H1 (cell line): ENCODE results near the gene DDX41. TPM values are rescaled to one million over a fixed set of nuclear protein-coding genes. Genes with fewer than 3 reads are reported as not detected.

Experiments used
- CTCF ChIA-PET: fragments of 300-600 bp; sonication (Branson Sonifier 250); formaldehyde crosslinking; loops from one replicate; lab custom pipeline; 2021; ENCODE audit not compliant: partially characterized antibody; lab: Charles Lee
- POLR2A ChIA-PET: fragments of 300-600 bp; sonication (Branson Sonifier 250); formaldehyde crosslinking; loops from one replicate; lab custom pipeline; 2021; ENCODE audit warnings: inconsistent platforms; ENCODE audit not compliant: partially characterized antibody; lab: Charles Lee
- DNase-seq, 2 experiments: peaks; one replicate each; pipeline versions ENCODE4 v3.0.0 to v3.0.0-alpha.2; 2010 to 2022; ENCODE audit warnings: low spot score in 2 of 2, low read depth in 1 of 2, mixed read lengths in 1 of 2
- FAIRE-seq: peaks from 2 replicates; lab custom pipeline; 2011; peaks lifted over from hg19 to GRCh38; lab: Jason Lieb, UNC
- H2AFZ ChIP-seq: 2 replicates; pipeline ENCODE4 v1.8.1; 2012; ENCODE audit warnings: low read length, inconsistent platforms
- H2AK5ac ChIP-seq: 2 replicates; pipeline ENCODE4 v1.6.1; 2013; ENCODE audit warnings: low read depth, low read length
- H2BK120ac ChIP-seq: replicated peaks from 2 replicates; pipeline ENCODE3; 2013; ENCODE audit warnings: low read depth, low read length, inconsistent platforms
- H2BK12ac ChIP-seq: 2 replicates; pipeline ENCODE4 v1.6.1; 2013; ENCODE audit warnings: low read depth, low read length
- H2BK15ac ChIP-seq: 2 replicates; pipeline ENCODE4 v1.6.1; 2013; ENCODE audit warnings: low read length
- H2BK20ac ChIP-seq: 2 replicates; pipeline ENCODE4 v1.6.1; 2013; ENCODE audit warnings: low read length
- H2BK5ac ChIP-seq: 2 replicates; pipeline ENCODE4 v1.6.1; 2013; ENCODE audit warnings: low read depth, low read length
- H3K14ac ChIP-seq: 2 replicates; pipeline ENCODE4 v1.6.1; 2013; ENCODE audit warnings: inconsistent platforms; ENCODE audit not compliant: insufficient read length
- H3K18ac ChIP-seq: 2 replicates; pipeline ENCODE4 v1.6.1; 2013; ENCODE audit warnings: low read length; ENCODE audit errors: extremely low read depth
- H3K23ac ChIP-seq: 2 replicates; pipeline ENCODE4 v1.6.1; 2013; ENCODE audit warnings: inconsistent platforms; ENCODE audit not compliant: insufficient read length
- H3K23me2 ChIP-seq: 2 replicates; pipeline ENCODE4 v1.6.1; 2013; ENCODE audit warnings: low read depth, low read length
- H3K27ac ChIP-seq: 2 replicates; pipeline ENCODE4 v1.6.1; 2011; ENCODE audit warnings: low read depth, low read length, inconsistent platforms
- H3K27me3 ChIP-seq, 4 experiments: replicated peaks in 1 of 4; 1 replicate in 1 of 4; 2 replicates in 3 of 4; pipeline versions ENCODE4 v1.6.1 to v1.8.1; 2011 to 2013; ENCODE audit warnings: low read length in 3 of 4, mild to moderate bottlenecking in 3 of 4, inconsistent platforms in 2 of 4, mixed read lengths in 2 of 4, moderate library complexity in 1 of 4; ENCODE audit not compliant: control insufficient read depth in 3 of 4, insufficient read depth in 3 of 4; ENCODE audit errors: extremely low read depth in 1 of 4
- H3K36me3 ChIP-seq, 4 experiments: 2 replicates each; pipeline versions ENCODE4 v1.6.1 to v1.8.1; 2011 to 2013; ENCODE audit warnings: mild to moderate bottlenecking in 4 of 4, low read length in 3 of 4, moderate library complexity in 2 of 4, control low read depth in 1 of 4, inconsistent platforms in 1 of 4; ENCODE audit not compliant: insufficient read depth in 4 of 4, control insufficient read depth in 2 of 4
- H3K4ac ChIP-seq: replicated peaks from 2 replicates; pipeline ENCODE3; 2013; ENCODE audit warnings: low read length, low read depth, mixed read lengths, inconsistent platforms; ENCODE audit not compliant: insufficient read length
- H3K4me1 ChIP-seq, 4 experiments: replicated peaks in 1 of 4; 1 replicate in 1 of 4; 2 replicates in 3 of 4; pipeline versions ENCODE4 v1.6.1 to v1.8.1; 2011 to 2013; ENCODE audit warnings: low read length in 3 of 4, inconsistent platforms in 2 of 4, mixed read lengths in 1 of 4; ENCODE audit not compliant: insufficient read depth in 4 of 4, control insufficient read depth in 3 of 4
- H3K4me2 ChIP-seq, 2 experiments: 2 replicates each; pipeline versions ENCODE4 v1.6.1 to v1.8.1; 2011 to 2013; ENCODE audit warnings: low read depth in 2 of 2, low read length in 2 of 2, control low read depth in 1 of 2, inconsistent platforms in 1 of 2, mild to moderate bottlenecking in 1 of 2; ENCODE audit not compliant: insufficient read depth in 1 of 2
- H3K4me3 ChIP-seq, 4 experiments: fragments of 200-600, 300-600 bp in 1 of 4; sonication (generic), shearing (Covaris generic), sonication (Bioruptor Twin) in 1 of 4; 2 replicates each; pipeline versions ENCODE4 v1.5.1 to v1.8.1; 2011 to 2016; ENCODE audit warnings: low read length in 4 of 4, low read depth in 3 of 4, control low read depth in 2 of 4, inconsistent platforms in 2 of 4, mild to moderate bottlenecking in 2 of 4, mixed read lengths in 1 of 4, moderate library complexity in 1 of 4; ENCODE audit not compliant: insufficient read depth in 2 of 4; ENCODE audit errors: extremely low read depth in 1 of 4
- H3K56ac ChIP-seq: replicated peaks from 2 replicates; pipeline ENCODE3; 2013; ENCODE audit warnings: low read depth, mild to moderate bottlenecking, mixed read lengths, low read length, inconsistent platforms; ENCODE audit not compliant: insufficient read length
- H3K79me1 ChIP-seq: 2 replicates; pipeline ENCODE4 v1.6.1; 2013; ENCODE audit warnings: low read depth, low read length, control low read depth
- H3K79me2 ChIP-seq, 2 experiments: 2 replicates each; pipeline versions ENCODE4 v1.6.1 to v1.8.1; 2012 to 2013; ENCODE audit warnings: low read length in 2 of 2, mild to moderate bottlenecking in 2 of 2, inconsistent platforms in 1 of 2; ENCODE audit not compliant: insufficient read depth in 2 of 2, control insufficient read depth in 1 of 2
- H3K9ac ChIP-seq, 4 experiments: replicated peaks in 1 of 4; 1 replicate in 1 of 4; 2 replicates in 3 of 4; pipeline versions ENCODE4 v1.6.1 to v1.8.1; 2011 to 2013; ENCODE audit warnings: low read depth in 3 of 4, low read length in 3 of 4, control low read depth in 2 of 4, mild to moderate bottlenecking in 2 of 4, moderate library complexity in 2 of 4, inconsistent platforms in 1 of 4; ENCODE audit errors: extremely low read depth in 1 of 4
- H3K9me3 ChIP-seq, 2 experiments: 2 replicates each; pipeline versions ENCODE4 v1.6.1 to v1.8.1; 2012 to 2013; ENCODE audit warnings: mild to moderate bottlenecking in 2 of 2, moderate library complexity in 2 of 2, control low read depth in 1 of 2, inconsistent platforms in 1 of 2, low read depth in 1 of 2, low read length in 1 of 2, mixed read lengths in 1 of 2; ENCODE audit not compliant: insufficient read depth in 2 of 2
- H4K20me1 ChIP-seq, 2 experiments: replicated peaks in 1 of 2; 2 replicates each; pipeline versions ENCODE3 to v1.8.1; 2011 to 2013; ENCODE audit warnings: inconsistent platforms in 2 of 2, low read length in 2 of 2, mild to moderate bottlenecking in 1 of 2; ENCODE audit not compliant: insufficient read depth in 2 of 2, control insufficient read depth in 1 of 2
- H4K5ac ChIP-seq: 2 replicates; pipeline ENCODE4 v1.6.1; 2013; ENCODE audit warnings: low read length, low read depth, mixed read lengths, inconsistent platforms; ENCODE audit not compliant: insufficient read length
- H4K8ac ChIP-seq: 2 replicates; pipeline ENCODE4 v1.8.0; 2013; ENCODE audit warnings: mild to moderate bottlenecking, moderate library complexity, low read length, inconsistent platforms; ENCODE audit not compliant: insufficient read depth; ENCODE audit errors: extremely low read depth
- H4K91ac ChIP-seq: replicated peaks from 2 replicates; pipeline ENCODE3; 2013; ENCODE audit warnings: low read length, mixed read lengths, inconsistent platforms; ENCODE audit not compliant: insufficient read length
- ATF2 ChIP-seq: IDR thresholded peaks from 2 replicates; pipeline ENCODE4 v1.6.1; 2012; ENCODE audit warnings: low read length, inconsistent platforms
- CBX5 ChIP-seq: fragments of 300-800, 300-1000 bp; sonication (generic); IDR thresholded peaks from 2 replicates; pipeline ENCODE4 v1.7.1; 2016; ENCODE audit warnings: antibody characterized with exemption, low read length, low read depth
- EZH2 ChIP-seq: fragments of 200-600 bp; sonication (generic); IDR thresholded peaks from 2 replicates; pipeline ENCODE4 v1.7.1; 2012; ENCODE audit warnings: low read depth, mild to moderate bottlenecking, moderate library complexity, low read length, inconsistent platforms; ENCODE audit not compliant: severe bottlenecking
- KDM5A ChIP-seq: fragments of 200-600 bp; IDR thresholded peaks from 2 replicates; pipeline ENCODE4 v1.7.1; 2012; ENCODE audit warnings: mild to moderate bottlenecking, low read length, inconsistent platforms, mixed read lengths
- POLR2A ChIP-seq, 2 experiments: IDR thresholded peaks; 1 replicate in 1 of 2; 2 replicates in 1 of 2; pipeline ENCODE4 v1.6.1; 2011; ENCODE audit warnings: low read depth in 2 of 2, low read length in 2 of 2, mild to moderate bottlenecking in 2 of 2; ENCODE audit errors: control extremely low read depth in 1 of 2
- POLR2AphosphoS5 ChIP-seq: IDR thresholded peaks from 2 replicates; pipeline ENCODE4 v1.6.1; 2011; ENCODE audit warnings: low read depth, low read length
- RFX5 ChIP-seq: IDR thresholded peaks from 2 replicates; pipeline ENCODE4 v1.6.1; 2011; ENCODE audit warnings: low read depth, low read length, improper control_type of control experiment, borderline replicate concordance
- RXRA ChIP-seq: IDR thresholded peaks from 2 replicates; pipeline ENCODE4 v1.6.1; 2011; ENCODE audit warnings: low read depth, mild to moderate bottlenecking, low read length, moderate library complexity; ENCODE audit not compliant: insufficient read depth
- SIX5 ChIP-seq: IDR thresholded peaks from 2 replicates; pipeline ENCODE4 v1.6.1; 2011; ENCODE audit warnings: mild to moderate bottlenecking, low read depth, low read length
- SP1 ChIP-seq: IDR thresholded peaks from 2 replicates; pipeline ENCODE4 v1.6.1; 2011; ENCODE audit warnings: low read depth, low read length
- TAF7 ChIP-seq: optimal IDR thresholded peaks from 2 replicates; pipeline ENCODE3; 2011; ENCODE audit warnings: low read depth, mild to moderate bottlenecking, inconsistent platforms, low read length, moderate library complexity, borderline replicate concordance
- TBP ChIP-seq: IDR thresholded peaks from 2 replicates; pipeline ENCODE4 v1.6.1; 2011; ENCODE audit warnings: low read depth, low read length, improper control_type of control experiment
- TEAD4 ChIP-seq: IDR thresholded peaks from 2 replicates; pipeline ENCODE4 v1.6.1; 2012; ENCODE audit warnings: low read depth, low read length, inconsistent platforms, mixed read lengths
- WGBS, 2 experiments: shearing (Covaris generic) in 1 of 2; methylation state at CpG; one replicate each; pipeline versions ENCODE4 v1.1.6 to v1.1.7; 2013 to 2015; ENCODE audit warnings: low lambda C conversion rate in 2 of 2, mixed read lengths in 2 of 2, inconsistent platforms in 1 of 2, low coverage in 1 of 2, missing lambda C conversion rate in 1 of 2; ENCODE audit not compliant: insufficient replicate concordance in 2 of 2, insufficient coverage in 1 of 2, insufficient read length in 1 of 2; ENCODE audit errors: extremely low coverage in 1 of 2, missing lambda C conversion rate in 1 of 2; 5-methylcytosine and 5-hydroxymethylcytosine counted together
- polyA plus RNA-seq, 7 experiments: library from polyadenylated mRNA; depleted of rRNA in 3 of 7; stranded (reverse) in 5 of 7; unstranded in 2 of 7; fragments of >200 nt in 5 of 7; fragments of 200-250 nt in 2 of 7; gene quantifications; 1 replicate in 5 of 7; 2 replicates in 1 of 7; 4 replicates in 1 of 7; pipeline versions ENCODE4 v1.2.1 to v1.2.3, GENCODE V29; 2011 to 2013; ENCODE audit warnings: missing spikeins in 2 of 7, mixed read lengths in 2 of 7
- total RNA-seq: library from RNA; stranded (reverse); fragmentation: NEBNext Ultra II Directional; extraction: Animal tissue kit (Norgen Biotek cat#: 25700); gene quantifications from 2 replicates; pipeline ENCODE4 v1.2.1, GENCODE V29; 2021

DDX41 gene
- total and polyA plus RNA-seq, 2 of the 8 experiments (the other 6 are each of a cell fraction or from before 2014, with no cell fraction given) = 102 to 135 TPM

- no peak overlapping the region for H2BK12ac ChIP-seq
- H3K36me3 ChIP-seq = peaks cover 24 to 66% (median 44%) of the 10 kb centered on the region in 4 experiments
- no peak overlapping the region for H3K18ac ChIP-seq
- DNase-seq (no peak), FAIRE-seq (no peak)
- H3K14ac ChIP-seq = no peak overlapping the region
- H3K4me3 ChIP-seq = no peak overlapping the region
- no peak overlapping the region for H3K4ac ChIP-seq
- no peak overlapping the region for H2BK20ac ChIP-seq
- H2BK120ac ChIP-seq = no peak overlapping the region
- H3K79me1 ChIP-seq = peaks cover 7% of the 10 kb centered on the region; the same call in 1 of the 2 replicates
- H2AK5ac ChIP-seq = no peak overlapping the region
- TF ChIP-seq POLR2AphosphoS5 (peak; percentile 48), ATF2 (no peak), TAF7 (no peak), SP1 (no peak), KDM5A (no peak), CBX5 (no peak), SIX5 (no peak), TEAD4 (no peak), RFX5 (no peak), POLR2A (IDR thresholded peaks at IDR 0.05; ENCODE audit: control extremely low read depth in 1 of 2, low read depth in 2 of 2, low read length in 2 of 2) (peak in 1 of 2 experiments; percentile 52; a peak in 1 of 3 replicates), RXRA (no peak), EZH2 (no peak), TBP (no peak)
- H2BK15ac ChIP-seq = no peak overlapping the region
- no peak overlapping the region for H3K56ac ChIP-seq
- no peaks in the 10 kb centered on the region for H3K9me3 ChIP-seq
- H3K9ac ChIP-seq = no peak overlapping the region
- H2AFZ ChIP-seq = no peak overlapping the region
- no peak overlapping the region for H3K23ac ChIP-seq
- H3K79me2 ChIP-seq = no peaks in the 10 kb centered on the region
- H4K91ac ChIP-seq = no peak overlapping the region
- CTCF ChIA-PET = interaction anchor here (0.6 to 12.7 kb wide), 4 partner anchors 8 to 655 kb away, joined by 3 to 306 read pairs (median 86); partner anchors contain the start of genes DDX41, DOK3 and PDLIM7
- no peak overlapping the region for H2BK5ac ChIP-seq
- H4K8ac ChIP-seq = no peak overlapping the region
- H3K27ac ChIP-seq = no peak overlapping the region
- H4K20me1 ChIP-seq = peaks cover 5 to 13% of the 10 kb centered on the region in 2 experiments
- H4K5ac ChIP-seq = no peak overlapping the region
- H3K4me1 ChIP-seq = peaks cover 0 to 3% (median 3%) of the 10 kb centered on the region in 4 experiments; a peak in 5 of 7 replicates
- POLR2A ChIA-PET = interaction anchor here (1.0 to 67.5 kb wide), 3 partner anchors 6 to 82 kb away, joined by 3 to 3349 read pairs (median 3349); partner anchors contain the start of genes DBN1, DOK3, PDLIM7 and PRR7
- 93% methylated on average over 3 of the region's 3 CpGs; no CpG with 5 or more reads in 1 of the 2 experiments for WGBS, 2 experiments
- no peak overlapping the region for H3K4me2 ChIP-seq
- no peaks in the 10 kb centered on the region for H3K27me3 ChIP-seq
- no peaks in the 10 kb centered on the region; the same call in 1 of the 2 replicates for H3K23me2 ChIP-seq
These were observed 30.5 kb downstream of the DDX41 start for GRCh38 chr5:177486256-177486655.
